Loucy (cell line): Measurements from ENCODE around the gene SCNN1A.
A peak's percentile ranks its signal among the peaks of the same experiment; 100 is the strongest.

Experiments used
- EZH2phosphoT487 ChIP-seq: fragments of 200-600 bp; IDR thresholded peaks from 2 replicates; pipeline ENCODE4 v1.6.1; 2018; ENCODE audit warnings: antibody characterized with exemption, mild to moderate bottlenecking, moderate library complexity, borderline replicate concordance
- TF ChIP-seq, protein P1 (sequence below): fragments of 200-600 bp; sonication (generic); conservative IDR thresholded peaks from 2 replicates; pipeline ENCODE4 v1.5.1; 2014; ENCODE audit warnings: mild to moderate bottlenecking, antibody characterized with exemption, low read length

DNA sequence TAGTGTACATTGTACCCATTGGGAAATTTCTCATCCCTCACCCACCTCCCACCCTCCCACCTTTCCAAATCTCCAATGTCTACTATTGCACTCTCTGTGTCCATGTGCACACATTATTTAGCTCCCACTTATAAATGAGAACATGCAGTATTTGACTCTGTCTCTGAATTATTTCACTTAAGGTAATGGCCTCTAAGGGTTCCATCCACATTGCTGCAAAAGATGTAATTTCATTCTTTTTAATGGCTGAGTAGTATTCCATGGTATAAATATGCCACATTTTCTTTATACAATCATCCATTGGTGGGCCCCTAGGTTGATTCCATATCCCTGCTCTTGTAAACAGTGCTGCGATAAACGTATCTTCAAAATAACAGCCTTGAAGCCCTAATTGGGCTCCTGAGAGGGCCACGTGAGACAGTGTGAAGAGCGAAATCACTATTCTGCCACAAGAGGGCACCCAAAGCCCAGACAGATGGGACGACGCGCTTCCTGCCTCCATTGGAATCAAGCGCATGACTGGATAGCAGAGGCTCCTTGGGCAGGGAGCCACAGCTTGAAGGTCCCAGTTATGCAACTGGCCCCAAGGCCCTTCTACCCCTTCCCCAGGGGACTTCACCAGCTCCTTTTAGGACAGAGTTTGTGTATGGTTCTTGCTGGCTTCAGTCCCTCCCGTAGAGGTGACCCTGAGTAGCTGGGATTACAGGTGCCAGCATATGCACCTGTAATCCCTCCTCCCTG is 48.1 kb upstream of the SCNN1A start:
- TF ChIP-seq, protein P1, sequence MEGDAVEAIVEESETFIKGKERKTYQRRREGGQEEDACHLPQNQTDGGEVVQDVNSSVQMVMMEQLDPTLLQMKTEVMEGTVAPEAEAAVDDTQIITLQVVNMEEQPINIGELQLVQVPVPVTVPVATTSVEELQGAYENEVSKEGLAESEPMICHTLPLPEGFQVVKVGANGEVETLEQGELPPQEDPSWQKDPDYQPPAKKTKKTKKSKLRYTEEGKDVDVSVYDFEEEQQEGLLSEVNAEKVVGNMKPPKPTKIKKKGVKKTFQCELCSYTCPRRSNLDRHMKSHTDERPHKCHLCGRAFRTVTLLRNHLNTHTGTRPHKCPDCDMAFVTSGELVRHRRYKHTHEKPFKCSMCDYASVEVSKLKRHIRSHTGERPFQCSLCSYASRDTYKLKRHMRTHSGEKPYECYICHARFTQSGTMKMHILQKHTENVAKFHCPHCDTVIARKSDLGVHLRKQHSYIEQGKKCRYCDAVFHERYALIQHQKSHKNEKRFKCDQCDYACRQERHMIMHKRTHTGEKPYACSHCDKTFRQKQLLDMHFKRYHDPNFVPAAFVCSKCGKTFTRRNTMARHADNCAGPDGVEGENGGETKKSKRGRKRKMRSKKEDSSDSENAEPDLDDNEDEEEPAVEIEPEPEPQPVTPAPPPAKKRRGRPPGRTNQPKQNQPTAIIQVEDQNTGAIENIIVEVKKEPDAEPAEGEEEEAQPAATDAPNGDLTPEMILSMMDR, result peak; percentile 83
- no peak for TF ChIP-seq EZH2phosphoT487
